ENCODE measurements around the gene CYBA.

The CYBA gene

DNA sequence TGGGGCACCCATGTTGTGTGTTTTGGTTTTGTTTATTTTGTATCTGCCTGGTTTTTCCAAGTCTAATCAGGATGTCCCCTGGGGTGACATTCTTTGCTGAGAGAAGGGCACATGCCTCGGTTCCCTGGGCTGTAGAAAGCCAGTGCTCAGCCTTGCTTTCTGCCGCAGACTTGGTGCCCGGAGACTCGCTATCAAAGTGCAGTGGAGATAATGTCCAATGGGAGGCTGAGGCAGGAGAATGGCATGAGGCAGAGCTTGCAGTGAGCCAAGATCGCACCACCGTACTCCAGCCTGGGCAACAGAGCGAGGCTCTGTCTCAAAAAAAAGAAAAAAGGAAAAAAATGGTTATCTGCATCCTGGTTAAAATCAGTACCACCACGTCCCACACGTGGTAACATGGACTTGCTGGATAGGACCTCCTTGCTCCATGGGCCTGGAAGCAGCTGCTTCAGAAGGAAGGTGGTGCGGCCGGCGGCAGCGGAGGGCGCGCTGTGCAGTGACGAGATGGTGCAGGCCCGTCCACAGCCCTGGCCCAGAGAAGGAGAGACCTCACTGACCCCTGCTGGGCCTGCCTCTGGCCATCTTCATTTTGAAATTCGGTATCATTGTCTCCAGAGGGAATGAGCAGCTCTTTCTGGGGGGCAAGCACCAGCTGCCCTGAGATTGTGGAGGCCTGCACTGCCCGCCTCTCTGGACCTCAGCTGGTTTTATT is 31.7 kb downstream of the CYBA start:
- no peaks in the 10 kb centered on the region for H3K27me3 ChIP-seq (ENCODE audit: low read depth, low read length)
- H3K4me2 ChIP-seq (ENCODE audit: low read length), result no peak overlapping the region
- H3K27ac ChIP-seq (ENCODE audit: low read length), result no peak overlapping the region
- no peaks in the 10 kb centered on the region for H3K9me3 ChIP-seq (ENCODE audit: insufficient read depth, low read length)
- H3K4me3 ChIP-seq (ENCODE audit: low read length), result no peak overlapping the region
- no peak overlapping the region for H2AFZ ChIP-seq (ENCODE audit: low read depth, low read length)
- H3K9ac ChIP-seq (ENCODE audit: low read length), result no peak overlapping the region
- no peaks in the 10 kb centered on the region for H3K4me1 ChIP-seq (ENCODE audit: low read length)
- TF ChIP-seq EZH2phosphoT487 (IDR thresholded peaks at IDR 0.05; ENCODE audit: low read depth), result no peak
- TF ChIP-seq, protein P1, sequence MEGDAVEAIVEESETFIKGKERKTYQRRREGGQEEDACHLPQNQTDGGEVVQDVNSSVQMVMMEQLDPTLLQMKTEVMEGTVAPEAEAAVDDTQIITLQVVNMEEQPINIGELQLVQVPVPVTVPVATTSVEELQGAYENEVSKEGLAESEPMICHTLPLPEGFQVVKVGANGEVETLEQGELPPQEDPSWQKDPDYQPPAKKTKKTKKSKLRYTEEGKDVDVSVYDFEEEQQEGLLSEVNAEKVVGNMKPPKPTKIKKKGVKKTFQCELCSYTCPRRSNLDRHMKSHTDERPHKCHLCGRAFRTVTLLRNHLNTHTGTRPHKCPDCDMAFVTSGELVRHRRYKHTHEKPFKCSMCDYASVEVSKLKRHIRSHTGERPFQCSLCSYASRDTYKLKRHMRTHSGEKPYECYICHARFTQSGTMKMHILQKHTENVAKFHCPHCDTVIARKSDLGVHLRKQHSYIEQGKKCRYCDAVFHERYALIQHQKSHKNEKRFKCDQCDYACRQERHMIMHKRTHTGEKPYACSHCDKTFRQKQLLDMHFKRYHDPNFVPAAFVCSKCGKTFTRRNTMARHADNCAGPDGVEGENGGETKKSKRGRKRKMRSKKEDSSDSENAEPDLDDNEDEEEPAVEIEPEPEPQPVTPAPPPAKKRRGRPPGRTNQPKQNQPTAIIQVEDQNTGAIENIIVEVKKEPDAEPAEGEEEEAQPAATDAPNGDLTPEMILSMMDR (IDR thresholded peaks at IDR 0.05; ENCODE audit: low read depth, low read length), result no peak
- H3K36me3 ChIP-seq (replicated peaks; ENCODE audit: low read depth, low read length), result peaks cover 26% of the 10 kb centered on the region
- H3K79me2 ChIP-seq (ENCODE audit: low read length), result peaks cover 19% of the 10 kb centered on the region; the same call in 1 of the 2 replicates
- peaks cover 19% of the 10 kb centered on the region for H4K20me1 ChIP-seq (ENCODE audit: insufficient read depth, low read length)

GRCh38 chr16:88618182-88618955 is 32.5 kb downstream of the CYBA start:
- no peaks in the 10 kb centered on the region for H3K9me3 ChIP-seq (ENCODE audit: insufficient read depth, low read length)
- H4K20me1 ChIP-seq (ENCODE audit: insufficient read depth, low read length), result peaks cover 24% of the 10 kb centered on the region
- H3K27ac ChIP-seq (ENCODE audit: low read length), result no peak overlapping the region
- H3K4me1 ChIP-seq (ENCODE audit: low read length), result no peaks in the 10 kb centered on the region
- H3K4me3 ChIP-seq (ENCODE audit: low read length), result no peak overlapping the region
- H3K4me2 ChIP-seq (ENCODE audit: low read length), result no peak overlapping the region
- no peak overlapping the region for H2AFZ ChIP-seq (ENCODE audit: low read depth, low read length)
- no peak overlapping the region for H3K9ac ChIP-seq (ENCODE audit: low read length)
- TF ChIP-seq EZH2phosphoT487 (IDR thresholded peaks at IDR 0.05; ENCODE audit: low read depth), result no peak
- TF ChIP-seq, protein P1 (IDR thresholded peaks at IDR 0.05; ENCODE audit: low read depth, low read length), result no peak
- H3K36me3 ChIP-seq (replicated peaks; ENCODE audit: low read depth, low read length), result peaks cover 26% of the 10 kb centered on the region
- H3K27me3 ChIP-seq (ENCODE audit: low read depth, low read length), result no peaks in the 10 kb centered on the region
- H3K79me2 ChIP-seq (ENCODE audit: low read length), result peaks cover 23% of the 10 kb centered on the region; the same call in 1 of the 2 replicates

DNA sequence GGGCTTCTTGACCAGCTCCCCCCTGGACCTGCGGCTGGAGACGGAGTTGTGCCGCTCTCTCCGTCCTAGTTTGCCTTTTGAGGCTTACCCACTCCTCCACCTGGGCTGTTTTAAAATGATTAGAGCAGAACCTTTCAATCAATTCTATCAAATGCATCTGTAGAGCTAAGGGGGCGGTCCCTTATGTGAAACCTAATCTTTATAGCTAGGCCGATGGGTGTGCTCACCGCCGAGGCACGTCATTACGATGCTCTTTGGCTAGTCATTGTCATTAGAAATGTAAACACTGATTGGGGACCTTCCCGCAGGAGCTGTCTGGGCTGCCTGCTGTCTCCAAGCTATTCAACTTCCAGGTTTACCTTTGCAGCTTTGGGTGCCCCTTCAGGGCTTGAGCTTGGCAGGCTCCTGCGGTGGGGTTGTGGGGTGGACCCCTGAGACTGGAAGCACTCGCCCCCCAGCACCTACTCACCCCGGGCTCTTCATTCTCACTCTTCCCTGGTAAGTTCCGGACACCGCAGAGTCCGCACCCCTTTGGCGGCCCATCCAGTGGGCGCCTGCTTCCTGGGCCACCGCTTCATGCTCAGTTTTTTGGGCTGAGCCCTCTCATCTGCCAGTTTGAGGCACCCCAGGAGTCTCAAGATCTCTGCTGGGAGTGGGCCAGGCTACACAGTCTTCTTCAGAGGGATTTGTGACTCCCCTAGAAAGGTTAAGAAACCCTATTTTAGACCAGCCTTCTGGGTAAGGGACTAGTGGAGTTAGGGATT is 33.4 kb downstream of the CYBA start:
- Histone ChIP-seq H4K20me1 (ENCODE audit: insufficient read depth, low read length) (peaks cover 24% of the 10 kb centered on the region), H2AFZ (ENCODE audit: low read depth, low read length) (no peak overlapping the region), H3K9me3 (ENCODE audit: insufficient read depth, low read length) (no peaks in the 10 kb centered on the region), H3K27ac (ENCODE audit: low read length) (no peak overlapping the region), H3K27me3 (ENCODE audit: low read depth, low read length) (no peaks in the 10 kb centered on the region), H3K4me2 (ENCODE audit: low read length) (no peak overlapping the region), H3K79me2 (ENCODE audit: low read length) (peaks cover 23% of the 10 kb centered on the region; the same call in 1 of the 2 replicates), H3K36me3 (replicated peaks; ENCODE audit: low read depth, low read length) (peaks cover 20% of the 10 kb centered on the region), H3K9ac (ENCODE audit: low read length) (no peak overlapping the region), H3K4me1 (ENCODE audit: low read length) (no peaks in the 10 kb centered on the region), H3K4me3 (ENCODE audit: low read length) (no peak overlapping the region)
- no peak for TF ChIP-seq EZH2phosphoT487 (IDR thresholded peaks at IDR 0.05; ENCODE audit: low read depth)
- TF ChIP-seq, protein P1 (IDR thresholded peaks at IDR 0.05; ENCODE audit: low read depth, low read length), result no peak

- TF ChIP-seq, protein P1 (IDR thresholded peaks at IDR 0.05; ENCODE audit: low read depth, low read length), result no peak
- no peak for TF ChIP-seq EZH2phosphoT487 (IDR thresholded peaks at IDR 0.05; ENCODE audit: low read depth)
- peaks cover 23% of the 10 kb centered on the region; the same call in 1 of the 2 replicates for H3K79me2 ChIP-seq (ENCODE audit: low read length)
- H3K36me3 ChIP-seq (replicated peaks; ENCODE audit: low read depth, low read length), result peaks cover 20% of the 10 kb centered on the region
- no peaks in the 10 kb centered on the region for H3K4me1 ChIP-seq (ENCODE audit: low read length)
- H4K20me1 ChIP-seq (ENCODE audit: insufficient read depth, low read length), result peaks cover 24% of the 10 kb centered on the region
- H3K27ac ChIP-seq (ENCODE audit: low read length), result no peak overlapping the region
- H3K4me2 ChIP-seq (ENCODE audit: low read length), result no peak overlapping the region
- no peak overlapping the region for H2AFZ ChIP-seq (ENCODE audit: low read depth, low read length)
- H3K9ac ChIP-seq (ENCODE audit: low read length), result no peak overlapping the region
- no peak overlapping the region for H3K4me3 ChIP-seq (ENCODE audit: low read length)
- H3K27me3 ChIP-seq (ENCODE audit: low read depth, low read length), result no peaks in the 10 kb centered on the region
- H3K9me3 ChIP-seq (ENCODE audit: insufficient read depth, low read length), result no peaks in the 10 kb centered on the region
Measured at GRCh38 chr16:88616736-88617135, 34.1 kb downstream of the CYBA start.

All from OCI-LY3 (cell line).